Measurements from ENCODE around the gene TOM1.
"Not testable (repeated sequence)": the region's sequence is repeated elsewhere in the genome, so short reads cannot be mapped to it uniquely, and the experiment has no call there.

The TOM1 gene

DNA sequence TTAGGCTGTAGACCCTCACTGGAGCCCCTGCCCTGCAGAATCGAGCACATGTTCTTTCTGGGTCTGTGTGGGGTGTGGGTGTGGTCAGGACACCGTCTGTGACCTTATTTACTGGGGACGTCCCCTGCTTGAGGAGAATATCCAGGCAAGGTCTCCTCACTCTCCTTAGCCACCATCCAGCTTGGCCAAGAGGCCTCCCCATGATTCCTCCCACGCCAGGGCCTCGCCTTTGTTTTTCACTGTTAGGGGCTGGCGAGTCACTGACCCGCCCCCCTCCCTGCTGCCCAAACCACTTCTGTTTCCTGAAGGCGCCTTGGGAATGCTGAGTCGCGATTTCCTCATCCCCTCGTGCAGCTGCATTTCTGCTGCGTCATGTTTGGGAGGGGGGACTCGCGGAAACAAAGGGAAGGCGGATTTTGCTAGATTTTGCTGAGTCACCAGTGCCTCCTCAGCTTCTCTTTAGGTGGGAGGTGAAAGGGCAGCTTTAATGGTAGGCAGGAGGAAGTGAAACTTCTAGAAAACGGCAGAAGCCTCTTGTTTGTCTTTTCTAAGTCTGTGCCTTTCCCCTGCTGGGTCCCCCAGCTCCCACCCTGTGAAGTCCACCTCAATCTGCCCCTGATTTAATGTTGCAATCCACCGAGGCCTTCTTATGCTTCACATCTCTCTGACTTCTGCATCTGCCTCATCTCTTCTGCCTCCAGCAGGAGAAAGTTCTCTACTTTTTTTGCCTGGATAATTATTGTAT, 77.2 kb downstream of the TOM1 start:
- DNase-seq: peak; percentile 78 to 92

DNA sequence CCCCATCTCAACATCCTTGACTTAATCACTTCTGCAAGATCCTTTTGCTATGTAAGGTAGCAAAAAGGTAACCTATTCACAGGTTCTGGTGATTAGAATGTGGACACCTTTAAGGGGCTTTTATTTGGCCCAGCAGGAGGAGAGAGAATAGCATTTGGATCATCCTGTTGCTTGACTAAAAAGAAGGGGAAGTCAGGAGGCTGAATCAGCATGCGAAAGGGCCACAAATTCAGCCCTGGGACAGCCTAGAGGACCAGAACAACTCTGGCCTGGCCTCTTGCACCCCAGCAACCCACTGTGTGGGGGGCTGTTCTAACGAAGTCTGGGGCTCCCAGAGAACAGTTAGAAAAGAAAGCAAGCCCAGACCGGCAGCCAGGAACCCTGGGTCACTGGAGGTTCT, 78.0 kb downstream of the TOM1 start:
- DNase-seq: no peak

DNA sequence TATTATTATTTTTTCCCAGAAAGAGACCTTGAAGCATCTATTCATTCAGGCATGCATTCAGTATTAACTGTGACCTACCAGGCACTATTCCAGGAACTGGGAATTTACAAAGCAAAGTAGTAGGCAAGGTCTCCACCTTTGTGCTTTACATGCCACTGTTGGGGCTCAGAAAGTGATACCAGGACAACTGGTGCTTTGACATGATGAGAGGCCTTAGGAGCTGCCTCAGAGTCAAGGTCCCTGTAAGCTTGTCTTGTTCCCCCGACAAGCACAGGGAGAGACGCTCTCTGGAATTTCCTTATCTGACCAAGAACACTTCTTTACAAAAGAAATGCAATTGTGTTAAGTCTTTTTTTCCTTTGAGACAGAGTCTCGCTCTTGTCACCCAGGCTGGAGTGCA, 78.9 kb downstream of the TOM1 start:
- DNase-seq: no peak

GRCh38 chr22:35379146-35379993, 79.7 kb downstream of the TOM1 start:
- no peak for DNase-seq

- no peak for DNase-seq
Observed at GRCh38 chr22:35380013-35380412, 80.3 kb downstream of the TOM1 start.

DNA sequence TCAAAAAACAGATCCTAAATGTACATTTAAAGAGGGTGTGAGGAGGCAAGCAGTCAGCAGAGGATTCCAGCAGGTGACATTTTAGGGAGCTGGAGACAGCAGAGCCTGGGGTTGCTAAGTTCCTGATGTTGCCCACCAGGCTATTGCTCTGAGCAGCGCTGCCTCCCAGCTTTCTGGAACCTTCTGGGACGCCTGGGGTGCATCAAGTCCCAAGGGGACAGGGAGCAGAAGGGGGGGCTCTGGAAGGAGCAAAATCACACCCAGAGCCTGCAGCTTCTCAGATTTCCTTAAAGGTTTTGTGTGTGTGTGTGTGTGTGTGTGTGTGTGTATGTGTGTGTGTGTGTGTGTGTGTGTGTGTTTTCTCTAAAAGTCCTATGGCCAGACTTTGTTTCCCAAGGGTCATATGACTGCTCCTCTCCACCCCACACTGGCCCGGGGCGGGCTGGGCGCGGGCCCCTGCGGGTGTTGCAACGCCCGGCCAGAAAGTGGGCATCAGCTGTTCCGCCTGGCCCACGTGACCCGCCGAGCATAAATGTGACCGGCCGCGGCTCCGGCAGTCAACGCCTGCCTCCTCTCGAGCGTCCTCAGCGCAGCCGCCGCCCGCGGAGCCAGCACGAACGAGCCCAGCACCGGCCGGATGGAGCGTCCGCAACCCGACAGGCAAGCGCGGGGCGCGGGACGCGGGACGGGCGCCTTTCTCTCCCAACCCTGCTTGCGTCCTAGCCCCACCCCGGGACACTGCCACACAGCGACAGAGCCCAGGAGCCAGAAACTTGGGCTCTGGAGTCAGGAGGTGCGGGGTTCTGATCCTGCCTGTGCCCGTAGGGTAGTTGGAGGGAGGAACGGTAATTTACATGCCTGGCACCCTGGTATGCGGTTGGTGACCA, 81.1 kb downstream of the TOM1 start, which contains the start of gene HMOX1:
HMOX1 (plus strand) TSS at position 560 of the 887 bp plus-strand sequence; CDS start at position 638, 78 bp downstream.
- peak; percentile 66 to 83 for DNase-seq

- DNase-seq: no peak
Observed at GRCh38 chr22:35381424-35382009, 81.8 kb downstream of the TOM1 start.

- DNase-seq: no peak
Observed at GRCh38 chr22:35383679-35384071, 84.0 kb downstream of the TOM1 start.

DNA sequence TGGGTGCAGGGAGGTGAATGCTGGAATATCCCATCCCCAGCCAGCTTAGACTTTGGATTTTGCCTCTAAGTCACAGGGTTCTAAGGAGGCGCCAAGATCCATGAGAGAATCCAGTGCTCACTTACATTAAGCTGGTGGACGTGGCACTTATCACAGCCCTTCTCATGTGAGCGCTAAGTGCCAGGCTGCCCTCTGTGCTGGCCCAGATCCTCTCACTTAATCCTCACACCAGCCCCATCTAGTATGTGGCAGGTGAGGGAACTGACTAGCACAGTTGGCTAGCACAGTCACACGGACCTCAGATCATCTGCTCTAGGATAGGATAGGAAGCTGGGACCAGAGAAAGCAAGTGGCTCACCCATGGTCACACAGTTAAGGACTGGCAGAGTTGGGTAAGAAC, 84.8 kb downstream of the TOM1 start:
- DNase-seq: no peak

DNA sequence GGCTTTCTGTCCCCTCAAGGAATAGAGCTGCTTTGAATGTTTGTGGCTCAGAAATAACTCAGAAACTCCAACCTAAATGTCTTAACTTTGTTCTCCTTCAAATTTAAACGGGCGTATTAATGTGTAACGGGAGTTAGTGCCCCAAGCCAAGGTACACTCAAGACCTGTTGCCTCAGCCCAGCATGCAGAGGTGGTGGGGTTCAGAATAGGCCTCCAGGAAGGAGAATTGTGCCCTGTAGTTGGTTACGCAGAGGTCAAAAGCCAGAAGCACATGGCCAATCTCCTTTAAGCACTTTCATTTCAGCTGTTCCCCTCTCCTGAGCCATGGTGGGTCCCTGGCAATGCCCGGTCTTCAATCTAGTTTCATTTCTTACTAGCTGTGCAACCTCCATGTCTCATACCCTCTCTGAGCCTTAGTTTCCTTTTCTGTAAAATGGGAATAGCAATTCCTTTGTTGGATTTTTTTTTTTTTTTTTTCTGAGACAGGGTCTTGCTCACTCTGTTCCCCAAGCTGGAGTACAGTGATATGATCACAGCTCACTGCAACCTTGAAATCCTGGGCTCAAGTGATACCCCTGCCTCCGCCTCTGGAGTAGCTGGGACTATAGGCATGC, 85.4 kb downstream of the TOM1 start:
- DNase-seq: no peak

- DNase-seq: no peak
Observed at GRCh38 chr22:35386670-35387288, 87.1 kb downstream of the TOM1 start.

DNA sequence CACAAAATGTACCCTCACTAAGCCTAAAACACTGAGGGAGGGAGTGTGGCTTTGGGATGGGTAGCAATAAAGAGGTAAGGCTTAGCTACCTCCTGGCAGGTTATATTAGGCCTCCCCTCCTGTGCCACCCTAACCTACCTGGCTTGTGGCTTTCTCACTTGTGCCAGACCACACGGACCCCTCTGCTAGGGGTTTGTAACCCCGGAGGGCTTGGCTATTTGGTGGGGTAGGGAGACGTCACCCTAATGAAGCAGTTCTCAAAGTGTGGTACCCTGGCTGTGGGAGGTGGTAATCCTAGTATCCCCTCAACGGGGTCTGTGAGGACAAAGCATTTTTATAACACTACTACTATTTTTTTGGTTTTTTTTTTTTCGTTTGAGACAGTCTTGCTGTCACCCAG, 91.2 kb downstream of the TOM1 start:
- DNase-seq: no peak

- DNase-seq: no peak
Observed at GRCh38 chr22:35392357-35392756, 92.7 kb downstream of the TOM1 start.

DNA sequence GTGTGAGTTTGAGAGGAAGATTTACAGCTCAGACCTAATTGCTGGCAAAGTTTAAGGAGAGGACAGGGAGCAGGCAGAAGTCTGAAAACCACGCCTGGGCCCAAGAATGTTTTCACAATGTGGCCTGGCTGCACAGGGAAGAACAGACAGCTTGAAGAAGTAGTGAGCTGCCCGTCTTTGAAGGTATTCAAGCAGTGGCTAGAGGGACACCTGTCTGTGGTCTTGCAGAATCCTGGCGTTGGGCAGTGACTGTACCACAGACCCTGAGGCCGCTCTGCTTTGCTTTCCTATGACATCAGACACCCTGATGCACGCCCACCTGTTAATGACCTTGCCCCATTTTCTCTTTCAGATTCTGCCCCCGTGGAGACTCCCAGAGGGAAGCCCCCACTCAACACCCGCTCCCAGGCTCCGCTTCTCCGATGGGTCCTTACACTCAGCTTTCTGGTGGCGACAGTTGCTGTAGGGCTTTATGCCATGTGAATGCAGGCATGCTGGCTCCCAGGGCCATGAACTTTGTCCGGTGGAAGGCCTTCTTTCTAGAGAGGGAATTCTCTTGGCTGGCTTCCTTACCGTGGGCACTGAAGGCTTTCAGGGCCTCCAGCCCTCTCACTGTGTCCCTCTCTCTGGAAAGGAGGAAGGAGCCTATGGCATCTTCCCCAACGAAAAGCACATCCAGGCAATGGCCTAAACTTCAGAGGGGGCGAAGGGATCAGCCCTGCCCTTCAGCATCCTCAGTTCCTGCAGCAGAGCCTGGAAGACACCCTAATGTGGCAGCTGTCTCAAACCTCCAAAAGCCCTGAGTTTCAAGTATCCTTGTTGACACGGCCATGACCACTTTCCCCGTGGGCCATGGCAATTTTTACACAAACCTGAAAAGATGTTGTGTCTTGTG, 93.7 kb downstream of the TOM1 start:
- DNase-seq: no peak

GRCh38 chr22:35394011-35394312, 94.3 kb downstream of the TOM1 start:
- no peak for DNase-seq

- DNase-seq: no peak
Observed at GRCh38 chr22:35394810-35395563, 95.3 kb downstream of the TOM1 start.

DNA sequence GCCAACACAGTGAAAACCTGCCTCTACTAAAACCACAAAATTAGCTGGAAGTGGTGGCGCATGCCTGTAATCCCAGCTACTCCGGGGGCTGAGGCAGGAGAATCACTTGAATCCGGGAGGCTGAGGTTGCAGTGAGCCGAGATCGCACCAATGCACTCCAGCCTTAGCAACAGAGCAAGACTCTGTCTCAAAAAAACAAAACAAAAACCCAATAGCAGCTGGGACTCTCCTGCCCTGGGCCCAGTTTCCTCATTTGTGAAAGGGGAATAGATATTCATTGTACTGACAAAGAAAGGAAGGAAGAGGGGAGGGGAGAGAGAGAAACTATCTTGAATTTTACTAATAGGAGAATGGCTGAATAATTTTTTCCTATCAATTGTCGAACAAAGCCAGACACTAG, 96.9 kb downstream of the TOM1 start:
- DNase-seq: not testable (repeated sequence)

- no peak for DNase-seq
Observed at GRCh38 chr22:35397095-35397904, 97.6 kb downstream of the TOM1 start.
